NCI-H187 treated with DMSO at 0.1 percent for 48 hours (cell line): ENCODE results near the gene PSMD1.

Source experiments
- DNase-seq: peaks from one replicate; lab custom pipeline; 2025; lab: John Stamatoyannopoulos, UW

The PSMD1 gene

GRCh38 chr2:231036131-231036530, 20.5 kb upstream of the PSMD1 start:
- no peak for DNase-seq

GRCh38 chr2:231036578-231037106, 20.0 kb upstream of the PSMD1 start:
- no peak for DNase-seq

GRCh38 chr2:231037202-231037730, 19.4 kb upstream of the PSMD1 start, which contains the start of gene C2orf72:
C2orf72 (plus strand) TSS chr2:231037523; CDS start chr2:231037566, 43 bp downstream.
- DNase-seq, result no peak

- no peak for DNase-seq
These were observed 18.8 kb upstream of the PSMD1 start for GRCh38 chr2:231037731-231038482.

- DNase-seq, result no peak
These were observed 18.0 kb upstream of the PSMD1 start for GRCh38 chr2:231038483-231039293.

- DNase-seq, result no peak
These were observed 17.4 kb upstream of the PSMD1 start for GRCh38 chr2:231039294-231039664.

GRCh38 chr2:231039821-231040364, 16.8 kb upstream of the PSMD1 start:
- DNase-seq, result no peak

- DNase-seq, result no peak
These were observed 15.5 kb upstream of the PSMD1 start for GRCh38 chr2:231041061-231041689.

GRCh38 chr2:231043796-231044195, 12.9 kb upstream of the PSMD1 start:
- no peak for DNase-seq

GRCh38 chr2:231046916-231047273, 9.8 kb upstream of the PSMD1 start:
- no peak for DNase-seq

- DNase-seq, result no peak
These were observed 9.3 kb upstream of the PSMD1 start for GRCh38 chr2:231047274-231047922.

GRCh38 chr2:231047923-231048915, 8.4 kb upstream of the PSMD1 start:
- no peak for DNase-seq

- no peak for DNase-seq
These were observed 7.2 kb upstream of the PSMD1 start for GRCh38 chr2:231049286-231050017.

GRCh38 chr2:231050018-231050901, 6.4 kb upstream of the PSMD1 start:
- DNase-seq, result no peak

GRCh38 chr2:231051116-231051515, 5.6 kb upstream of the PSMD1 start:
- no peak for DNase-seq

GRCh38 chr2:231052494-231053451, 3.9 kb upstream of the PSMD1 start:
- no peak for DNase-seq

- DNase-seq, result no peak
These were observed 2.8 kb upstream of the PSMD1 start for GRCh38 chr2:231053846-231054245.
